ENCODE measurements around the gene TEAD2. TPM values are rescaled to one million over a fixed set of nuclear protein-coding genes. Genes with fewer than 3 reads are reported as not detected.
"Not testable (repeated sequence)": the region's sequence is repeated elsewhere in the genome, so short reads cannot be mapped to it uniquely, and the experiment has no call there.

The TEAD2 gene
- total and polyA plus RNA-seq, 2 donors (not counting 1 experiment from before 2014, with no cell fraction given) = 5.8 to 12.0 TPM

DNA sequence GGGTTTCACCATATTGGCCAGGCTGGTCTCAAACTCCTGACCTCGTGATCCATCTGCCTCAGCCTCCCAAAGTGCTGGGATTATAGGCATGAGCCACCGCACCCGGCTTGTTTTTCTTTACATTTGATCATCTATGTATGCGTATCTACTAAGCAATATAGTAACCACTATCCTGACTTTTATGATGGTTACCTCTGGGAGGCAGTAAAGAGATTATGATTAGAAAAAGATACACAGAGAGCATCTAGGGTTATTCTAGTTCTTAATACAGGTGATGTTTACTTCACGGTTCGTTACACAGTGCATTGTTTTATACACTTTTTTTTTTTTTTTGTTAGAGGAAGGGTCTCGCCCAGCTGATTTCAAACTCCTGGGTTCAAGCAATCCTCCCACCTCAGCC, 55.5 kb downstream of the TEAD2 start:
- ATAC-seq (ENCODE audit: low read depth) (peak; percentile 90), DNase-seq (peak; percentile 58)
- H3K27ac Mint-ChIP-seq = peak overlapping the region; percentile 70
- not testable (repeated sequence) for H3K27me3 ChIP-seq (replicated peaks in 1 of 4; ENCODE audit: control extremely low read depth in 1 of 4, control insufficient read depth in 3 of 4, insufficient read depth in 4 of 4, low read length in 3 of 4); H3K4me3 ChIP-seq (ENCODE audit: control extremely low read depth in 1 of 5, extremely low read depth in 1 of 5, insufficient read depth in 1 of 5, low read depth in 2 of 5, low read length in 4 of 5); H3K9ac ChIP-seq (ENCODE audit: low read length); H2AFZ ChIP-seq (ENCODE audit: insufficient read depth, low read depth, low read length, poor library complexity, severe bottlenecking); H3K4me2 ChIP-seq (replicated peaks; ENCODE audit: low read depth, low read length, poor library complexity, severe bottlenecking); H3K27me3 Mint-ChIP-seq; H3K9me3 Mint-ChIP-seq (ENCODE audit: insufficient read depth); H4K20me1 ChIP-seq (ENCODE audit: control insufficient read depth, insufficient read depth, low read length, poor library complexity, severe bottlenecking); H3K27ac ChIP-seq (ENCODE audit: low read length in 2 of 2); H3K4me3 Mint-ChIP-seq
- H3K79me2 ChIP-seq (ENCODE audit: control insufficient read depth, insufficient read depth, low read length) = peaks cover 37% of the 10 kb centered on the region
- TF ChIP-seq CTCF (IDR thresholded peaks at IDR 0.05) = peak; percentile 46
- intact Hi-C loops (cut with micrococcal nuclease) = loop anchor here (2.0 kb wide), 2 partner anchors 34 to 86 kb away; no protein-coding TSS in a partner anchor
- peaks cover 0 to 19% of the 10 kb centered on the region in 2 experiments for H3K36me3 ChIP-seq (replicated peaks in 1 of 2; ENCODE audit: control extremely low read depth in 1 of 2, control insufficient read depth in 1 of 2, extremely low read depth in 1 of 2, insufficient read depth in 2 of 2, low read length in 1 of 2)
- H3K4me1 Mint-ChIP-seq = peaks cover 50% of the 10 kb centered on the region
- ChIA-PET POLR2A (interaction anchor here (0.5 to 2.5 kb wide), 7 partner anchors 12 to 47 kb away, joined by 3 to 26 read pairs (median 3); partner anchors contain the start of gene CD37), CTCF (interaction anchor here (0.6 to 2.4 kb wide), 16 partner anchors 18 to 164 kb away, joined by 3 to 21 read pairs (median 5); partner anchors contain the start of genes GFY and SLC6A16)
- peaks cover 17 to 43% of the 10 kb centered on the region in 2 donors for H3K4me1 ChIP-seq (ENCODE audit: control insufficient read depth in 2 of 2, insufficient read depth in 2 of 2, low read length in 2 of 2)
- WGBS (ENCODE audit: insufficient coverage) = no CpG with 5 or more reads among the region's 7 CpGs
- H3K9me3 ChIP-seq (ENCODE audit: control extremely low read depth in 1 of 3, control insufficient read depth in 2 of 3, insufficient read depth in 1 of 3, low read length in 2 of 3) = peaks cover 3 to 12% (median 4%) of the 10 kb centered on the region in 3 donors

GRCh38 chr19:49301866-49302252, 60.4 kb downstream of the TEAD2 start:
- no peaks in the 10 kb centered on the region for H3K36me3 ChIP-seq (replicated peaks in 1 of 2; ENCODE audit: control extremely low read depth in 1 of 2, control insufficient read depth in 1 of 2, extremely low read depth in 1 of 2, insufficient read depth in 2 of 2, low read length in 1 of 2)
- ChIA-PET POLR2A (interaction anchor here (1.2 kb wide), 1 partner anchor 38 kb away, joined by 4 read pairs; no protein-coding TSS in a partner anchor), CTCF (interaction anchor here (0.6 to 4.7 kb wide), 34 partner anchors 9 to 736 kb away, joined by 3 to 51 read pairs (median 6); partner anchors contain the start of genes CD37, FLT3LG, KASH5 and LIN7B)
- TF ChIP-seq EZH2 (IDR thresholded peaks at IDR 0.05; ENCODE audit: borderline replicate concordance, insufficient read depth, low read depth, low read length, poor library complexity, severe bottlenecking) = no peak
- no peak for TF ChIP-seq CTCF (IDR thresholded peaks at IDR 0.05)
- peaks cover 27% of the 10 kb centered on the region for H3K4me1 Mint-ChIP-seq
- no peaks in the 10 kb centered on the region for H3K27me3 Mint-ChIP-seq
- DNase-seq (no peak), ATAC-seq (ENCODE audit: low read depth) (no peak)
- no peak overlapping the region for H3K4me3 Mint-ChIP-seq
- intact Hi-C loops (cut with micrococcal nuclease) = loop anchor here (2.0 kb wide), 2 partner anchors 33 to 141 kb away; partner anchors contain the start of gene CD37
- H3K27ac ChIP-seq (ENCODE audit: low read length in 2 of 2) = no peak overlapping the region
- H3K4me3 ChIP-seq (ENCODE audit: control extremely low read depth in 1 of 5, extremely low read depth in 1 of 5, insufficient read depth in 1 of 5, low read depth in 2 of 5, low read length in 4 of 5) = no peak overlapping the region
- peaks cover 10 to 19% of the 10 kb centered on the region in 2 donors for H3K4me1 ChIP-seq (ENCODE audit: control insufficient read depth in 2 of 2, insufficient read depth in 2 of 2, low read length in 2 of 2)
- H3K9ac ChIP-seq (ENCODE audit: low read length) = no peak overlapping the region
- H3K27ac Mint-ChIP-seq = no peak overlapping the region
- H3K27me3 ChIP-seq (replicated peaks in 1 of 4; ENCODE audit: control extremely low read depth in 1 of 4, control insufficient read depth in 3 of 4, insufficient read depth in 4 of 4, low read length in 3 of 4) = no peaks in the 10 kb centered on the region
- H2AFZ ChIP-seq (ENCODE audit: insufficient read depth, low read depth, low read length, poor library complexity, severe bottlenecking) = no peak overlapping the region
- peaks cover 3 to 16% (median 4%) of the 10 kb centered on the region in 3 donors for H3K9me3 ChIP-seq (ENCODE audit: control extremely low read depth in 1 of 3, control insufficient read depth in 2 of 3, insufficient read depth in 1 of 3, low read length in 2 of 3)
- H3K4me2 ChIP-seq (replicated peaks; ENCODE audit: low read depth, low read length, poor library complexity, severe bottlenecking) = peak overlapping the region; percentile 74
- no peaks in the 10 kb centered on the region for H4K20me1 ChIP-seq (ENCODE audit: control insufficient read depth, insufficient read depth, low read length, poor library complexity, severe bottlenecking)
- 89% methylated on average over 5 of the region's 5 CpGs for WGBS (ENCODE audit: insufficient coverage)
- H3K9me3 Mint-ChIP-seq (ENCODE audit: insufficient read depth) = no peaks in the 10 kb centered on the region
- H3K79me2 ChIP-seq (ENCODE audit: control insufficient read depth, insufficient read depth, low read length) = peaks cover 14% of the 10 kb centered on the region

Measured in B cell (primary cell).